Thymus (tissue), 11 donors: ENCODE results near the gene SOX6. TPM values are rescaled to one million over a fixed set of nuclear protein-coding genes. Genes with fewer than 3 reads are reported as not detected.

Experiments
- DNase-seq, 9 donors: peaks; one replicate each; pipeline ENCODE4 v3.0.0-alpha.2; 2013; ENCODE audit warnings: low spot score in 9 of 9, low read depth in 6 of 9, missing footprints in 1 of 9
- H3K27ac ChIP-seq, 2 donors: one replicate each; pipeline ENCODE4 v1.5.1; 2013; ENCODE audit warnings: control low read depth in 1 of 2, low read depth in 1 of 2, low read length in 1 of 2, mild to moderate bottlenecking in 1 of 2, moderate library complexity in 1 of 2
- H3K27me3 ChIP-seq, 2 donors: one replicate each; pipeline ENCODE4 v1.5.1; 2013; ENCODE audit warnings: low read length in 1 of 2; ENCODE audit not compliant: control insufficient read depth in 2 of 2, insufficient read depth in 1 of 2
- H3K36me3 ChIP-seq, 2 donors: one replicate each; pipeline ENCODE4 v1.5.1; 2013; ENCODE audit warnings: low read length in 1 of 2, mild to moderate bottlenecking in 1 of 2, moderate library complexity in 1 of 2; ENCODE audit not compliant: control insufficient read depth in 2 of 2, insufficient read depth in 2 of 2
- H3K4me1 ChIP-seq, 2 donors: one replicate each; pipeline ENCODE4 v1.5.1; 2013; ENCODE audit warnings: low read length in 2 of 2; ENCODE audit not compliant: control insufficient read depth in 2 of 2, insufficient read depth in 2 of 2
- H3K4me3 ChIP-seq, 2 donors: one replicate each; pipeline ENCODE4 v1.5.1; 2013; ENCODE audit warnings: low read length in 2 of 2, control low read depth in 1 of 2, mild to moderate bottlenecking in 1 of 2
- H3K9me3 ChIP-seq, 2 donors: one replicate each; pipeline ENCODE4 v1.5.1; 2013; ENCODE audit warnings: low read length in 1 of 2, mild to moderate bottlenecking in 1 of 2; ENCODE audit not compliant: control insufficient read depth in 2 of 2, insufficient read depth in 1 of 2
- WGBS: extraction: QIAGEN DNeasy Blood & Tissue Kit; methylation state at CpG from one replicate; pipeline ENCODE4 v1.1.7; 2013; 5-methylcytosine and 5-hydroxymethylcytosine counted together
- polyA plus RNA-seq: library from polyadenylated mRNA; stranded (reverse); fragments of 200-250 nt; gene quantifications from one replicate; pipeline ENCODE4 v1.2.3, GENCODE V29; 2013
- total RNA-seq: library from RNA; stranded (reverse); fragments of 120-200 nt; gene quantifications from one replicate; pipeline ENCODE4 v1.2.4, GENCODE V29; 2013
- donor health status: healthy.

The SOX6 gene
- total and polyA plus RNA-seq, 2 donors = 1.2 to 3.0 TPM

DNA sequence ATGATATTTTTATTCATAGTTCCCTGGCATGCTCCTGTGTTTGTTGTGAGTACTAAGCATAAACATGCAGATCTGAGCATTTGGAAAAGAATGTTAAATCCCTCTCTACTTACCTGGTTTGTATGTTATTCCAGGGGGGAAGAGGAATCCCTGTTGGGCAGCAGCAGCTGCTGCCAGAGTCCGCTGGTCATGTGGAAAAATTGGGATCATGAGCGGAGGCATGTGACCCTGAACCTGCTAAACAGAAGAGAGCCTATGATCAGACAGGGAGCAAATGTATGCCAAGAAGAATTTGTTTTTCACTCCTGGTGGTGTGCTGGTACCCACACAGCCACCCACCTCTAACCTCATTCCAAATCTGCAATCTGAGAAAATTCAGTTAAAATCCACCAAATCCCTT lies 244.7 kb downstream of the SOX6 start:
- no peak for DNase-seq
- Histone ChIP-seq H3K27ac (no peak overlapping the region), H3K4me1 (no peaks in the 10 kb centered on the region), H3K4me3 (no peak overlapping the region), H3K9me3 (no peaks in the 10 kb centered on the region), H3K27me3 (no peaks in the 10 kb centered on the region), H3K36me3 (no peaks in the 10 kb centered on the region)
- 89% methylated on average over 2 of the region's 2 CpGs for WGBS

DNA sequence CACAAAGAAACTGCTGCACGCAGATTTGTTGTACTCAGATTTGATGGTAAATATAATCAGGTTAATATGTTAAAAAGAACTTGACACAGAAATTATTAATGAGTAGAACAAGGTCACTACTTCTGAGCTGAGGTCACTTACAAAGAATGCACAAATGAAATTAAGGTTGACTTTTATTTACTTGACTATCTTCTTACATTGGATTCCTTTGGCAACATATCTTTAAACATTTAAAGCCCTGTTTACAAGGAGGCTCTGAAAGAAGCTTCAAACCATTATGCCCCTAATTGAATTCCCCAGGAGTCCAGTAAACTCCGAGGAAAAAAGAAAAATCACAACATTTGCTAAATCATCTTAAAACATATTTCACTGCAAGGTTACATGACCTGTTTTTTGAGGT lies 245.5 kb downstream of the SOX6 start:
- Histone ChIP-seq H3K9me3 (no peaks in the 10 kb centered on the region), H3K4me3 (no peak overlapping the region), H3K27ac (no peak overlapping the region), H3K27me3 (no peaks in the 10 kb centered on the region), H3K4me1 (no peaks in the 10 kb centered on the region), H3K36me3 (no peaks in the 10 kb centered on the region)
- 91% methylated on average over 2 of the region's 2 CpGs for WGBS
- no peak for DNase-seq

DNA sequence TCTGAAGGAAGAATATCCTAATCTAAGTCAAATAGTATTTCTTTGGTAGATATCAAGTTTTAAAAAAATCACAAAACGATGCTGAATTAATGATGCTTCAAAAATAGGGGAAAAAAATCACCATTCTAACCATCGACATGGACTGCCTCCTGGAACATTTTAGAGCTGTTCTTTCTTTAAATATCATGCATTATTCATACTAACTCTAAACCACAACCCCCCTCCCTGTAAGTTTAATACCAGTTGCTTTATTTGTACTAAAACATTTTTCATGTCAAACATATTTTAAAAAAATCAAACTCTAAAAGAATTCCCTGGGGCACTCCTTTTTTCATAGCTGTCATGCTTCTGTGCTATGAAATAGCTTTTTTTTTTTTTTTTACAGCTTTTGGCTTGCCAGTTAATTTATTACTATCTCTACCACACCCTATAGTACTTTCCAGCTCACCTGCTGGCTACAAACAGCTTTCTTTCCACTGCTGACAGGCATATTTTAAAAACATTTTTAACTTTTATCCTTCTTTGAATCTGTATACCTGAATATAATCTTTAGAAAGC lies 256.9 kb downstream of the SOX6 start:
- Histone ChIP-seq H3K36me3 (no peaks in the 10 kb centered on the region), H3K27me3 (no peaks in the 10 kb centered on the region), H3K9me3 (no peaks in the 10 kb centered on the region), H3K4me3 (no peak overlapping the region), H3K4me1 (no peaks in the 10 kb centered on the region), H3K27ac (peak overlapping the region in 1 of 2 donors; percentile 42)
- WGBS = 85% methylated on average over 2 of the region's 2 CpGs
- no peak for DNase-seq

DNA sequence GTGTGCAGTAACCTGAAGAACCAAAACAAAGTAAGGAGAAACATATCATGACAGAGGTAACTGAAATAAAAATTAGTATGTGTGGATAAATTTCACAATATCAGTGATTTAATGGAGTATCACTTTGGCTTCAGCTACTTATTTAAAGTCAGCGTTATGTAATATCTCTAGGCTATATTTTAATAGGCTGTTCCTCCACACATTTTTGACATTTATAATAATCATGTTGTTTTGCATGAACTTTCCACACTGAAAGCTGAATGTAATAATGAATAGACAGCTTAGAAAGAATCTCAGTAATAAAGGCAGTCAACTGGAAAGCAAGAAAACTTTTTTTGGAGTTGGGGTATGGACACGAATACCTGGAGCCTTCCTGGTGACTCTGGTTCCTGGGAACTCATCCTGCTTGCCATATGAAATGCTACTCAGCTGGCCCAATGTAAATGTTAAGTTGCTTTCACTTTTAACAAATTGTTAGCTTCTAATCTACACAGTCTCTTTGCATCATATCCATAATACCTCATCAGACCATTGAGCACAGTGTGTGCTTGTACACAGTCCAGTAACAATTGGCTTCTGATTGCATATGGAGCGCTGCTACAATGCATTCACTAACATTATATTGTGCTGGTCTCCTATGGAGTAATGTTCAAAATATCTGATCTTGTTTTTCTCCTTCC lies 257.7 kb downstream of the SOX6 start:
- no peaks in the 10 kb centered on the region for H3K4me1 ChIP-seq
- 92% methylated on average over 3 of the region's 3 CpGs for WGBS
- H3K4me3 ChIP-seq = no peak overlapping the region
- H3K36me3 ChIP-seq = no peaks in the 10 kb centered on the region
- no peaks in the 10 kb centered on the region for H3K9me3 ChIP-seq
- DNase-seq = no peak
- peak overlapping the region in 1 of 2 donors; percentile 49 for H3K27ac ChIP-seq
- no peaks in the 10 kb centered on the region for H3K27me3 ChIP-seq

DNA sequence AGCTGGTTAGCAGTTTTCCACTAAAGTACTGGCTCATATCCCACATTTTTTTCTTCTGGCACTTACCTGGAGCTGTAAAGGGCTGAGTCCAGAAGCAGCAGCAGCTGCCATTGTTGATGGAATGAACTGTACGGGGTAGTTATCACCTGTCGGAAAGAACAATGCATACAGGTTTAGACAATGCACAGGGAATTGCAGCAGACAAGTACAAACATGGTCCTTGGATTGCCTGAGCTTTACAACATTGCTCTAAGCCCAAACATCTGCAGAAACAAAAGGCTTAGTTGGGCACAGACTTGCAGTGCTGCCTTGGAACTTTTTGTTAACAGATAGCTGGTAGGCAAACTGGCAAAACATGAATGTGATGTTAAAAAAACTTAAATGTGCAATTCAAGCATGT lies 258.8 kb downstream of the SOX6 start:
- 90% methylated on average over 2 of the region's 2 CpGs for WGBS
- Histone ChIP-seq H3K36me3 (no peaks in the 10 kb centered on the region), H3K4me3 (no peak overlapping the region), H3K9me3 (no peaks in the 10 kb centered on the region), H3K27me3 (no peaks in the 10 kb centered on the region), H3K4me1 (no peaks in the 10 kb centered on the region), H3K27ac (peak overlapping the region in 1 of 2 donors; percentile 45)
- DNase-seq = peak in 3 of 9 donors; percentile 1 to 37 (median 3)

DNA sequence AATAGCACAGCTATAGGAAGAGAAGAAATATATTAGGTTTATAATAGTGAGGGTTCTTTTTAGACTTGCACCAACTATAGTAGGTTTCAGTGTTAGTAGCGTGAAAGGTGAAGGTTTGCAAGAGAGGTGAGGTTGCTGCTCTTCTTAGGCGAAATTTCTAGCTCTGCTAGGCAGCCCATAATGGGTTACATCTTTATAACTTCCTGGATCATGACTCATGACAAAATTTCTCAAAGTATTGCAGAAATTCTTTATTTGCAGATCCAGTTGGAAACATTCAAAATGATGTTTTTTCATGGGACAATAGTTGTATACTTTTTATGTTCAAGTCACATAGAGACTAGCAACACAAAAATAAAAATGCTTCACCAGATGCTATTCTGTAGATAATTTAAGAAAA lies 260.0 kb downstream of the SOX6 start:
- Histone ChIP-seq H3K27me3 (no peaks in the 10 kb centered on the region), H3K9me3 (no peaks in the 10 kb centered on the region)
- 91% methylated on average over 2 of the region's 2 CpGs for WGBS

DNA sequence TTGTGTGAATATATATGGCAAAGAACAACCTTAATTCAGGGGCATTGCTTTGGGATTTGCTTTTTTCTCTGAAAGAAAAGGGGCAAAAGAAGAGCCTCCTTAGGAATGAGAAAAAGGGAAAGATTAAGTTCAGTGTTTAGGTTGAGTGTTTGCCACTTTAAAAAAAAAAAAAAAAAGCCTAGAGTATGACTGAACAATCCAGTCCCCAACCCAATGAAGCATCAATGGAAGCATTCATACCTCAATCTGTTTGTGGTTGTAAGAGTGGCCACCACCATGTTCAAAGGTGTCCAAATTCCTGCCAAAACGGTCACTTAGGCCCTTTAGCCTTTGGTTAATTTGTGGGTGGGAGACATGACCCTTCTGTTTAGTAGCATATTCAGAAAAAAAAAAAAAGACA lies 260.6 kb downstream of the SOX6 start:
- Histone ChIP-seq H3K4me3 (no peak overlapping the region), H3K27ac (no peak overlapping the region), H3K9me3 (no peaks in the 10 kb centered on the region), H3K36me3 (no peaks in the 10 kb centered on the region), H3K4me1 (no peaks in the 10 kb centered on the region), H3K27me3 (no peaks in the 10 kb centered on the region)
- 75% methylated on average over 1 of the region's 1 CpG for WGBS
- DNase-seq = no peak

More for the DNA sequence above, 260.0 kb downstream of the SOX6 start:
- Histone ChIP-seq H3K4me1 (no peaks in the 10 kb centered on the region), H3K4me3 (no peak overlapping the region), H3K36me3 (no peaks in the 10 kb centered on the region), H3K27ac (no peak overlapping the region)
- DNase-seq = no peak

DNA sequence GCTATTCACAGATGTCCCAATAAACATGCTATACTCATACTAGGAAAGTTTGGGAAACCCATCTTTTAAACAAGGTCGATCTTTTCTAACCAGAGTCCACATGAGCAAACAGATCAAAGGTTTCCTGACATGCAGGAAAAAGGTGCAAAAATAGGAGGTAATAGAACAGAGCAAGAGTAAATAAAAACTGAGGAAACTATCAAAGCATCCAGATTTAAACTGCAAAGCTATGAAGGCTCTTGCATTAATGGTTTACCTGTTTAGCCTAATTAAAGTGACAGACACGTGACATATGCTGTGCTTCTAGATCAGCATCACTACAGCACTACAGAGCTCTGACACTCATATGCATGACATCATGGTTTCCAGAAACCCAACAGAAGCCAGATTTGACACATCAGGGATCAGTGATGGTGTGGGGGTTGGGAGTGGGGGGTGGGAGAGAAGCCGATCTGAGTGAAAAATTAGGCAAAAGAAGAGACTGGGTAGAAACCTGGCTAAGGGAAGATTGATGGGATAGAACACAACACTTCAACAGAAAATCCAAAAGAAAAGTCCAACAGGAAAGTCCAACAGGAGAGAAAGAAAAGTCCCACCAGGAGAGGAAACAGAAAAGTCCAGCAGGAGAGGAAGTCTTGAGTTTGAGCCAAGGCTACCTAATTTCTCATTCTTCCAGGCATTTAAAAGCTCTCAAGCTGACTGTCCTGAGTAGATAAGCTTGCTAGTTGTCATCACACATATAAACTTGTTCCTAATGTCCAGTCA lies 262.3 kb downstream of the SOX6 start:
- no peak for DNase-seq
- WGBS = 95% methylated on average over 3 of the region's 3 CpGs
- Histone ChIP-seq H3K4me3 (no peak overlapping the region), H3K27me3 (no peaks in the 10 kb centered on the region), H3K4me1 (no peaks in the 10 kb centered on the region), H3K27ac (no peak overlapping the region), H3K9me3 (no peaks in the 10 kb centered on the region), H3K36me3 (no peaks in the 10 kb centered on the region)

DNA sequence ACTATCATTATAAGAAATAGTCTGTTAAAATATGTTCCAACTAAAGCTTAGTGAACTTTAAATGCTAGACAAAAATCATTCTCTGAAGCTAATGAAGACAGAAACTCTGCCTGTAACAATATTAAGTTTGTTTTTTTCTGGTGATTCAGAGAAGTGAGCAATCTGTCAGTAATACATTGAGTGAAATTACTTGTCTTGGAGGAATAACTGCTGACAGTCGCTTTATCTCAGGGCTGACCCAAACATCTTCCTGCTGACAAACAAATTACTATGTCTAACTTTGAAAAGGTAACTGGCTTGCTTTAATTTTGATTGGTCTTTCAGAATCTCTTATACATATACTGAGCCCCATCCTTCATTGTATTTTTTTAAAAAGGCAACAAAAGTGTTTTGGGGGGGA lies 264.5 kb downstream of the SOX6 start:
- WGBS = 93% methylated on average over 1 of the region's 1 CpG
- no peaks in the 10 kb centered on the region for H3K4me1 ChIP-seq
- no peak for DNase-seq

More for the DNA sequence above, 264.5 kb downstream of the SOX6 start:
- Histone ChIP-seq H3K27me3 (no peaks in the 10 kb centered on the region), H3K9me3 (no peaks in the 10 kb centered on the region), H3K4me3 (no peak overlapping the region), H3K36me3 (no peaks in the 10 kb centered on the region), H3K27ac (no peak overlapping the region)
